ENCODE data around the gene PFDN6.

- no peak for TF ChIP-seq CTCF (IDR thresholded peaks at IDR 0.05)
- TF ChIP-seq ZNF512 (CRISPR knock-in tag; IDR thresholded peaks at IDR 0.05; ENCODE audit: borderline replicate concordance), result no peak
Measured at GRCh38 chr6:33312361-33313104, 23.1 kb downstream of the PFDN6 start.
